SK-N-SH treated with all-trans-retinoic acid at 6 μM for 48 hours (cell line): Measurements from ENCODE around the gene GPR6.

ENCODE experiments used
- ATAC-seq: fragments of 200-7000 bp; cut with Tn5 transposase; 3 replicates; pipeline ENCODE4 v1.9.1; 2020; ENCODE audit warnings: mild to moderate bottlenecking, moderate library complexity
- BACH2 ChIP-seq: fragments of 250-450 bp; sonication (Bioruptor Pico); IDR thresholded peaks from 2 replicates; pipeline ENCODE4 v1.9.0; 2021; ENCODE audit warnings: mild to moderate bottlenecking, borderline replicate concordance
- CSDC2 ChIP-seq: fragments of 250-450 bp; sonication (Bioruptor Pico); IDR thresholded peaks from 2 replicates; pipeline ENCODE4 v1.5.0; 2020; ENCODE audit warnings: mild to moderate bottlenecking, moderate library complexity
- ESRRG ChIP-seq: fragments of 250-450 bp; sonication (Bioruptor Pico); IDR thresholded peaks from 2 replicates; pipeline ENCODE4 v1.6.1; 2021; ENCODE audit warnings: mild to moderate bottlenecking
- GLIS3 ChIP-seq: fragments of 250-450 bp; sonication (Bioruptor Pico); IDR thresholded peaks from 2 replicates; pipeline ENCODE4 v1.5.0; 2020; ENCODE audit warnings: mild to moderate bottlenecking, moderate library complexity
- OSR1 ChIP-seq: fragments of 250-450 bp; sonication (Bioruptor Pico); IDR thresholded peaks from 2 replicates; pipeline ENCODE4 v1.8.0; 2022; ENCODE audit warnings: moderate library complexity, mild to moderate bottlenecking, inconsistent platforms
- PPARA ChIP-seq: fragments of 250-450 bp; sonication (Bioruptor Pico); IDR thresholded peaks from 2 replicates; pipeline ENCODE4 v1.5.0; 2020; ENCODE audit warnings: mild to moderate bottlenecking, borderline replicate concordance
- RARB ChIP-seq: fragments of 250-450 bp; sonication (Bioruptor Pico); IDR thresholded peaks from 2 replicates; pipeline ENCODE4 v1.8.0; 2021; ENCODE audit warnings: mild to moderate bottlenecking, moderate library complexity
- SNAI2 ChIP-seq: fragments of 250-450 bp; sonication (Bioruptor Pico); IDR thresholded peaks from 2 replicates; pipeline ENCODE4 v1.5.0; 2020; ENCODE audit warnings: mild to moderate bottlenecking, moderate library complexity
- TCF4 ChIP-seq: fragments of 250-450 bp; sonication (Bioruptor Pico); IDR thresholded peaks from 2 replicates; pipeline ENCODE4 v1.8.0; 2021; ENCODE audit warnings: mild to moderate bottlenecking, moderate library complexity, borderline replicate concordance
- TOX ChIP-seq: fragments of 250-450 bp; sonication (Bioruptor Pico); IDR thresholded peaks from 2 replicates; pipeline ENCODE4 v1.8.0; 2021; ENCODE audit warnings: mild to moderate bottlenecking, moderate library complexity, borderline replicate concordance
- ZC3H10 ChIP-seq: fragments of 250-450 bp; sonication (Bioruptor Pico); IDR thresholded peaks from 2 replicates; pipeline ENCODE4 v1.5.1; 2021; ENCODE audit warnings: mild to moderate bottlenecking, moderate library complexity
- ZFP3 ChIP-seq: fragments of 250-450 bp; sonication (Bioruptor Pico); IDR thresholded peaks from 2 replicates; pipeline ENCODE4 v1.5.0; 2020; ENCODE audit warnings: mild to moderate bottlenecking, moderate library complexity
- ZFP30 ChIP-seq: fragments of 450-650 bp; formaldehyde crosslinking; IDR thresholded peaks from 2 replicates; pipeline ENCODE4 v1.5.0; 2022; ENCODE audit warnings: mild to moderate bottlenecking, moderate library complexity
- ZNF565 ChIP-seq: fragments of 450-650 bp; formaldehyde crosslinking; conservative IDR thresholded peaks from 2 replicates; pipeline ENCODE4 v1.5.0; 2020; ENCODE audit warnings: low read depth, mild to moderate bottlenecking, moderate library complexity
- ZNF70 ChIP-seq: fragments of 450-650 bp; formaldehyde crosslinking; IDR thresholded peaks from 2 replicates; pipeline ENCODE4 v1.5.0; 2020; ENCODE audit warnings: mild to moderate bottlenecking, moderate library complexity
- TF ChIP-seq, protein P1 (sequence below): fragments of 250-450 bp; sonication (Bioruptor Pico); IDR thresholded peaks from 2 replicates; pipeline ENCODE4 v1.5.0; 2020; ENCODE audit warnings: mild to moderate bottlenecking, moderate library complexity
- TF ChIP-seq, protein P2 (sequence below): fragments of 250-450 bp; sonication (Bioruptor Pico); IDR thresholded peaks from 2 replicates; pipeline ENCODE4 v1.8.0; 2021; ENCODE audit warnings: low read depth, mild to moderate bottlenecking, moderate library complexity, borderline replicate concordance
- TF ChIP-seq, protein P3 (sequence below): fragments of 250-450 bp; sonication (Bioruptor Pico); IDR thresholded peaks from 2 replicates; pipeline ENCODE4 v1.5.1; 2020; ENCODE audit warnings: low read depth, mild to moderate bottlenecking, moderate library complexity
- TF ChIP-seq, protein P4 (sequence below): fragments of 250-450 bp; sonication (Bioruptor Pico); IDR thresholded peaks from 2 replicates; pipeline ENCODE4 v1.5.1; 2021; ENCODE audit warnings: mild to moderate bottlenecking, moderate library complexity

The GPR6 gene

DNA sequence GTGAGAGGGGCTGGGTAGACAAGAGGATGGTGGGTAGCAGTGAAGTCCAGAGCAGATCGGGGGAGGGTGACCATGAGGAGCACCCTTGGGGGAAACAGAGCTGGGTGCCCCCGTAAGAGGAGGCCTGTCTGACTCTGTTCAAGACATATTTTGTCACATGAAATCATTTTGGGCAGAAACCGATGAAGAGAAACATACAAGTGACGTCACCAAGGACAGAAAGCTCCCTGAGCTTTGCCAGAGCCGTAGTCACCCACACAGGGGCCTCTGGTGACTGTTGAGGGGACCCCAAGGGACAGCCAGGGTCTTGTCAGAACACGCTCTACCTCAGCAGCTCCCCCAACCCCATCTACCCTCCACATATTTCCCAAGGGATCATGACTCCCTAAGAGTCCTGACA is 39.2 kb downstream of the GPR6 start (continued):
- TF ChIP-seq, protein P1, sequence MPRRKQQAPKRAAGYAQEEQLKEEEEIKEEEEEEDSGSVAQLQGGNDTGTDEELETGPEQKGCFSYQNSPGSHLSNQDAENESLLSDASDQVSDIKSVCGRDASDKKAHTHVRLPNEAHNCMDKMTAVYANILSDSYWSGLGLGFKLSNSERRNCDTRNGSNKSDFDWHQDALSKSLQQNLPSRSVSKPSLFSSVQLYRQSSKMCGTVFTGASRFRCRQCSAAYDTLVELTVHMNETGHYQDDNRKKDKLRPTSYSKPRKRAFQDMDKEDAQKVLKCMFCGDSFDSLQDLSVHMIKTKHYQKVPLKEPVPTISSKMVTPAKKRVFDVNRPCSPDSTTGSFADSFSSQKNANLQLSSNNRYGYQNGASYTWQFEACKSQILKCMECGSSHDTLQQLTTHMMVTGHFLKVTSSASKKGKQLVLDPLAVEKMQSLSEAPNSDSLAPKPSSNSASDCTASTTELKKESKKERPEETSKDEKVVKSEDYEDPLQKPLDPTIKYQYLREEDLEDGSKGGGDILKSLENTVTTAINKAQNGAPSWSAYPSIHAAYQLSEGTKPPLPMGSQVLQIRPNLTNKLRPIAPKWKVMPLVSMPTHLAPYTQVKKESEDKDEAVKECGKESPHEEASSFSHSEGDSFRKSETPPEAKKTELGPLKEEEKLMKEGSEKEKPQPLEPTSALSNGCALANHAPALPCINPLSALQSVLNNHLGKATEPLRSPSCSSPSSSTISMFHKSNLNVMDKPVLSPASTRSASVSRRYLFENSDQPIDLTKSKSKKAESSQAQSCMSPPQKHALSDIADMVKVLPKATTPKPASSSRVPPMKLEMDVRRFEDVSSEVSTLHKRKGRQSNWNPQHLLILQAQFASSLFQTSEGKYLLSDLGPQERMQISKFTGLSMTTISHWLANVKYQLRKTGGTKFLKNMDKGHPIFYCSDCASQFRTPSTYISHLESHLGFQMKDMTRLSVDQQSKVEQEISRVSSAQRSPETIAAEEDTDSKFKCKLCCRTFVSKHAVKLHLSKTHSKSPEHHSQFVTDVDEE: no peak
- TF ChIP-seq, protein P2, sequence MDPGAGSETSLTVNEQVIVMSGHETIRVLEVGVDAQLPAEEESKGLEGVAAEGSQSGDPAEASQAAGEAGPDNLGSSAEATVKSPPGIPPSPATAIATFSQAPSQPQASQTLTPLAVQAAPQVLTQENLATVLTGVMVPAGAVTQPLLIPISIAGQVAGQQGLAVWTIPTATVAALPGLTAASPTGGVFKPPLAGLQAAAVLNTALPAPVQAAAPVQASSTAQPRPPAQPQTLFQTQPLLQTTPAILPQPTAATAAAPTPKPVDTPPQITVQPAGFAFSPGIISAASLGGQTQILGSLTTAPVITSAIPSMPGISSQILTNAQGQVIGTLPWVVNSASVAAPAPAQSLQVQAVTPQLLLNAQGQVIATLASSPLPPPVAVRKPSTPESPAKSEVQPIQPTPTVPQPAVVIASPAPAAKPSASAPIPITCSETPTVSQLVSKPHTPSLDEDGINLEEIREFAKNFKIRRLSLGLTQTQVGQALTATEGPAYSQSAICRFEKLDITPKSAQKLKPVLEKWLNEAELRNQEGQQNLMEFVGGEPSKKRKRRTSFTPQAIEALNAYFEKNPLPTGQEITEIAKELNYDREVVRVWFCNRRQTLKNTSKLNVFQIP (CRISPR knock-in tag): no peak
- TF ChIP-seq PPARA: no peak
- TF ChIP-seq, protein P3, sequence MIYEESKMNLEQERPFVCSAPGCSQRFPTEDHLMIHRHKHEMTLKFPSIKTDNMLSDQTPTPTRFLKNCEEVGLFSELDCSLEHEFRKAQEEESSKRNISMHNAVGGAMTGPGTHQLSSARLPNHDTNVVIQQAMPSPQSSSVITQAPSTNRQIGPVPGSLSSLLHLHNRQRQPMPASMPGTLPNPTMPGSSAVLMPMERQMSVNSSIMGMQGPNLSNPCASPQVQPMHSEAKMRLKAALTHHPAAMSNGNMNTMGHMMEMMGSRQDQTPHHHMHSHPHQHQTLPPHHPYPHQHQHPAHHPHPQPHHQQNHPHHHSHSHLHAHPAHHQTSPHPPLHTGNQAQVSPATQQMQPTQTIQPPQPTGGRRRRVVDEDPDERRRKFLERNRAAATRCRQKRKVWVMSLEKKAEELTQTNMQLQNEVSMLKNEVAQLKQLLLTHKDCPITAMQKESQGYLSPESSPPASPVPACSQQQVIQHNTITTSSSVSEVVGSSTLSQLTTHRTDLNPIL: no peak
- no peak for TF ChIP-seq ZFP3 (CRISPR knock-in tag)
- TF ChIP-seq RARB (CRISPR knock-in tag): no peak
- TF ChIP-seq CSDC2 (CRISPR knock-in tag): no peak
- no peak for TF ChIP-seq ZNF70 (CRISPR knock-in tag)

DNA sequence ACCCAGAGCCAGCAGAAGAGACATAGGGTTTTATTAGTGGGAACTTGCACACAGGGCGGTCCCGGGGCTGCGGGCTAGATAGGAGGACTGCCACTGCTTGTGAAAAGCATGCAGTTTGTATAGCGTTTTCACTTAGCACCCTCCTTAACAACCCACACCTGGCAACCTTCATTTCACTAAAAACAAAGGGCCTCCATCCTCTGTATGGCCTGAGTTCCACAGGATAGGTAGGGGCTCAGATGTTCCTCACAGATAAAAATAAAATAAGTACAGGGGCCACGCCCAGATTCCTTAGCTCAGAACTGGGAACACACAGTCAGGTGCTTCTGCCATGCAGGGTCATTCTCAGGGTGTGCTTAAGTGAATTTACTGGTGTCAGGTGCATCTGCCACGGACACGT is 39.8 kb downstream of the GPR6 start:
- no peak for TF ChIP-seq GLIS3 (CRISPR knock-in tag)
- no peak for TF ChIP-seq OSR1 (CRISPR knock-in tag)
- TF ChIP-seq TCF4: no peak
- TF ChIP-seq, protein P2 (CRISPR knock-in tag): no peak
- TF ChIP-seq, protein P4, sequence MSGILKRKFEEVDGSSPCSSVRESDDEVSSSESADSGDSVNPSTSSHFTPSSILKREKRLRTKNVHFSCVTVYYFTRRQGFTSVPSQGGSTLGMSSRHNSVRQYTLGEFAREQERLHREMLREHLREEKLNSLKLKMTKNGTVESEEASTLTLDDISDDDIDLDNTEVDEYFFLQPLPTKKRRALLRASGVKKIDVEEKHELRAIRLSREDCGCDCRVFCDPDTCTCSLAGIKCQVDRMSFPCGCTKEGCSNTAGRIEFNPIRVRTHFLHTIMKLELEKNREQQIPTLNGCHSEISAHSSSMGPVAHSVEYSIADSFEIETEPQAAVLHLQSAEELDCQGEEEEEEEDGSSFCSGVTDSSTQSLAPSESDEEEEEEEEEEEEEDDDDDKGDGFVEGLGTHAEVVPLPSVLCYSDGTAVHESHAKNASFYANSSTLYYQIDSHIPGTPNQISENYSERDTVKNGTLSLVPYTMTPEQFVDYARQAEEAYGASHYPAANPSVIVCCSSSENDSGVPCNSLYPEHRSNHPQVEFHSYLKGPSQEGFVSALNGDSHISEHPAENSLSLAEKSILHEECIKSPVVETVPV: no peak
- TF ChIP-seq, protein P3: no peak
- TF ChIP-seq, protein P1: no peak
- no peak for TF ChIP-seq BACH2 (CRISPR knock-in tag)
- TF ChIP-seq ZNF70 (CRISPR knock-in tag): no peak
- TF ChIP-seq ZC3H10 (CRISPR knock-in tag): no peak
- no peak for TF ChIP-seq ZNF565
- ATAC-seq: no peak

DNA sequence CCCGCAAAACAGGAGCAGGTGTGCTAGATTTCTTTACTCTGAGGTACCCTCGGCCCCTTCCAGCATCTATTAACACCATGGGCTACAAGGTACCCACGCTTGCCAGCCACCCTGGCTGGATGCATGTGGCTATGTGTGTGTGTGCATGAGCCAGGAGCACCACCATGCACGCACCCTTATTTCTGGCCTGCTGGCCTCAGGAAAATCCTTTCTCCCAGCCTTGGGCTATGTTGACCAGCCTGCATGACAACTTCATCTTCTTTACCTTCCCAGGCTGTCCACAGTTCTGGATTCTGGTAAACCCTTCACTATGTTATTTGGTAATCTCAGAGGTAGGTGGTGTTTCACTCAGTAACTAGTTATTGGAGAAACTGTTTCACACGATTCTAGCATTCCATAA is 40.4 kb downstream of the GPR6 start:
- TF ChIP-seq ZFP3 (CRISPR knock-in tag): no peak
- no peak for TF ChIP-seq ESRRG (CRISPR knock-in tag)
- TF ChIP-seq, protein P1: no peak
- no peak for TF ChIP-seq TOX (CRISPR knock-in tag)
- no peak for TF ChIP-seq ZFP30 (CRISPR knock-in tag)
- TF ChIP-seq, protein P4: no peak
- TF ChIP-seq CSDC2 (CRISPR knock-in tag): no peak
- TF ChIP-seq BACH2 (CRISPR knock-in tag): no peak
- TF ChIP-seq OSR1 (CRISPR knock-in tag): no peak
- no peak for TF ChIP-seq SNAI2 (CRISPR knock-in tag)
- no peak for TF ChIP-seq GLIS3 (CRISPR knock-in tag)
- no peak for TF ChIP-seq PPARA
- TF ChIP-seq TCF4: no peak
- no peak for TF ChIP-seq RARB (CRISPR knock-in tag)
- no peak for ATAC-seq
